HepG2 (cell line): ENCODE measurements around the gene DYTN. TPM values are rescaled to one million over a fixed set of nuclear protein-coding genes. Genes with fewer than 3 reads are reported as not detected.

Experiments
- ATAC-seq: fragments of 200-7000 bp; cut with Tn5 transposase; 3 replicates; pipeline ENCODE4 v1.9.1; 2020; ENCODE audit warnings: mild to moderate bottlenecking, moderate library complexity
- BruUV-seq: library from RNA; stranded (reverse); fragments of 400-500 nt; replicated peaks from 2 replicates; lab custom pipeline; 2021; lab: Mats Ljungman, UMichigan
- CTCF ChIA-PET: fragments of 300-600 bp; formaldehyde crosslinking; extraction: SDS; loops from one replicate; lab custom pipeline; 2021; ENCODE audit warnings: low total read pairs, inconsistent platforms, low intra/inter-chr PET ratio; lab: Yijun Ruan, JAX
- POLR2A ChIA-PET: fragments of 350-600 bp; sonication (Branson Sonifier 250); formaldehyde crosslinking; loops from one replicate; lab custom pipeline; 2020; ENCODE audit warnings: antibody characterized with exemption, inconsistent platforms; lab: Yijun Ruan, JAX
- DNase-seq: peaks from one replicate; pipeline ENCODE4 v3.0.0-alpha.2; 2015; ENCODE audit warnings: low spot score
- FAIRE-seq: peaks from 3 replicates; lab custom pipeline; 2011; peaks lifted over from hg19 to GRCh38; lab: Jason Lieb, UNC
- H2AFZ ChIP-seq: one replicate; pipeline ENCODE4 v1.6.1; 2011; ENCODE audit warnings: low read length, inconsistent platforms
- H3K27ac ChIP-seq: fragments of 300-600 bp; 3 replicates; pipeline ENCODE4 v1.8.0; 2011; ENCODE audit warnings: mixed run types, mild to moderate bottlenecking, mixed read lengths, low read length, inconsistent platforms; ENCODE audit not compliant: insufficient read depth; ENCODE audit errors: extremely low read length
- H3K27me3 ChIP-seq, 2 experiments: fragments of 200-600 bp in 1 of 2; 2 replicates in 1 of 2; 3 replicates in 1 of 2; pipeline versions ENCODE4 v1.6.0 to v1.8.0; 2011; ENCODE audit warnings: low read length in 2 of 2, mild to moderate bottlenecking in 2 of 2, moderate library complexity in 2 of 2, inconsistent platforms in 1 of 2; ENCODE audit not compliant: insufficient read depth in 2 of 2, control insufficient read depth in 1 of 2
- H3K36me3 ChIP-seq, 2 experiments: fragments of 200-600 bp in 1 of 2; replicated peaks in 1 of 2; 2 replicates in 1 of 2; 3 replicates in 1 of 2; pipeline versions ENCODE4 v1.5.1 to v1.8.0; 2011; ENCODE audit warnings: low read length in 2 of 2, inconsistent platforms in 1 of 2; ENCODE audit not compliant: insufficient read depth in 2 of 2, control insufficient read depth in 1 of 2
- H3K4me1 ChIP-seq: 2 replicates; pipeline ENCODE4 v1.5.1; 2012; ENCODE audit warnings: low read length, inconsistent platforms; ENCODE audit not compliant: insufficient read depth
- H3K4me2 ChIP-seq: 2 replicates; pipeline ENCODE4 v1.6.0; 2011; ENCODE audit warnings: low read depth, low read length, inconsistent platforms
- H3K4me3 ChIP-seq, 3 experiments: fragments of 200-600 bp in 1 of 3; sonication (generic), shearing (Covaris generic) in 1 of 3; replicated peaks in 1 of 3; 2 replicates each; pipeline ENCODE4 v1.5.1; 2011 to 2016; ENCODE audit warnings: low read length in 3 of 3, inconsistent platforms in 2 of 3, low read depth in 2 of 3, mild to moderate bottlenecking in 2 of 3, control low read depth in 1 of 3, mixed read lengths in 1 of 3; ENCODE audit not compliant: insufficient read depth in 1 of 3
- H3K79me2 ChIP-seq: one replicate; pipeline ENCODE4 v1.6.1; 2011; ENCODE audit warnings: low read length, inconsistent platforms; ENCODE audit not compliant: insufficient read depth
- H3K9ac ChIP-seq: 2 replicates; pipeline ENCODE4 v1.6.0; 2011; ENCODE audit warnings: mild to moderate bottlenecking, low read depth, low read length, inconsistent platforms; ENCODE audit not compliant: insufficient read depth
- H3K9me3 ChIP-seq: 2 replicates; pipeline ENCODE4 v1.5.1; 2012; ENCODE audit warnings: mild to moderate bottlenecking, low read length
- H4K20me1 ChIP-seq: 2 replicates; pipeline ENCODE4 v1.6.0; 2011; ENCODE audit warnings: inconsistent platforms, mild to moderate bottlenecking, low read length, moderate library complexity; ENCODE audit not compliant: insufficient read depth
- DRAP1 ChIP-seq: IDR thresholded peaks from 2 replicates; pipeline ENCODE4 v1.6.1; 2016; ENCODE audit warnings: missing genetic modification reagents, missing compliant biosample characterization
- GFI1 ChIP-seq: sonication (generic); formaldehyde crosslinking; IDR thresholded peaks from 2 replicates; pipeline ENCODE4 v1.5.0; 2020; ENCODE audit warnings: missing genetic modification reagents, mild to moderate bottlenecking, borderline replicate concordance
- HNRNPLL ChIP-seq: fragments of 200-400 bp; formaldehyde crosslinking; IDR thresholded peaks from 2 replicates; pipeline ENCODE4 v1.6.1; 2017; ENCODE audit warnings: mild to moderate bottlenecking, low read depth, low read length; ENCODE audit not compliant: poor library complexity, severe bottlenecking
- IRF9 ChIP-seq: sonication (generic); formaldehyde crosslinking; IDR thresholded peaks from 2 replicates; pipeline ENCODE4 v1.8.0; 2022; ENCODE audit warnings: missing genetic modification reagents, mild to moderate bottlenecking, borderline replicate concordance
- MTA1 ChIP-seq: sonication (generic); formaldehyde crosslinking; IDR thresholded peaks from 2 replicates; pipeline ENCODE4 v1.4.0; 2020; ENCODE audit warnings: missing genetic modification reagents, mild to moderate bottlenecking, borderline replicate concordance
- NFYB ChIP-seq: sonication (generic); formaldehyde crosslinking; IDR thresholded peaks from 2 replicates; pipeline ENCODE4 v1.4.0; 2020; ENCODE audit warnings: missing genetic modification reagents
- NR0B2 ChIP-seq: sonication (generic); formaldehyde crosslinking; IDR thresholded peaks from 2 replicates; pipeline ENCODE4 v1.4.0; 2020; ENCODE audit warnings: mild to moderate bottlenecking, missing genetic modification reagents
- PAWR ChIP-seq: sonication (generic); formaldehyde crosslinking; IDR thresholded peaks from 2 replicates; pipeline ENCODE4 v1.4.0; 2020; ENCODE audit warnings: missing genetic modification reagents, mild to moderate bottlenecking, borderline replicate concordance
- PCBP1 ChIP-seq: fragments of 200-400 bp; formaldehyde crosslinking; IDR thresholded peaks from 2 replicates; pipeline ENCODE4 v1.6.1; 2017; ENCODE audit warnings: mild to moderate bottlenecking, low read depth, low read length, borderline replicate concordance
- POGZ ChIP-seq: sonication (generic); formaldehyde crosslinking; IDR thresholded peaks from 2 replicates; pipeline ENCODE4 v1.4.0; 2020; ENCODE audit warnings: mild to moderate bottlenecking, missing genetic modification reagents
- SETDB1 ChIP-seq: sonication (generic); formaldehyde crosslinking; IDR thresholded peaks from 2 replicates; pipeline ENCODE4 v1.5.1; 2020; ENCODE audit warnings: missing genetic modification reagents, mild to moderate bottlenecking, borderline replicate concordance
- ZBTB34 ChIP-seq: sonication (generic); formaldehyde crosslinking; IDR thresholded peaks from 2 replicates; pipeline ENCODE4 v1.8.0; 2022; ENCODE audit warnings: mild to moderate bottlenecking, missing genetic modification reagents
- ZBTB8A ChIP-seq: sonication (generic); formaldehyde crosslinking; IDR thresholded peaks from 2 replicates; pipeline ENCODE4 v1.4.0; 2020; ENCODE audit warnings: mild to moderate bottlenecking, low read depth, missing genetic modification reagents, borderline replicate concordance
- ZC3H4 ChIP-seq: sonication (generic); formaldehyde crosslinking; IDR thresholded peaks from 2 replicates; pipeline ENCODE4 v1.4.0; 2020; ENCODE audit warnings: missing genetic modification reagents, borderline replicate concordance
- ZNF121 ChIP-seq: sonication (generic); formaldehyde crosslinking; IDR thresholded peaks from 2 replicates; pipeline ENCODE4 v1.5.0; 2020; ENCODE audit warnings: mild to moderate bottlenecking, missing genetic modification reagents
- ZNF235 ChIP-seq: sonication (generic); formaldehyde crosslinking; IDR thresholded peaks from 2 replicates; pipeline ENCODE4 v1.8.1; 2023; ENCODE audit warnings: mild to moderate bottlenecking, missing genetic modification reagents, borderline replicate concordance
- ZNF256 ChIP-seq: sonication (generic); formaldehyde crosslinking; conservative IDR thresholded peaks from 2 replicates; pipeline ENCODE4 v1.4.0; 2020; ENCODE audit warnings: missing genetic modification reagents
- ZNF772 ChIP-seq: sonication (generic); formaldehyde crosslinking; IDR thresholded peaks from 2 replicates; pipeline ENCODE4 v1.5.0; 2020; ENCODE audit warnings: mild to moderate bottlenecking, missing genetic modification reagents
- WGBS: methylation state at CpG from one replicate; pipeline ENCODE4 v1.1.6; 2017; ENCODE audit warnings: low lambda C conversion rate; 5-methylcytosine and 5-hydroxymethylcytosine counted together
- in situ Hi-C: cut with HindIII; loops from 2 replicates; pipeline ENCODE4 v1.10.0; 2017; ENCODE audit warnings: low pct_unique_long_range_greater_than_20kb; ENCODE audit not compliant: extremely low pct_ligation_motif_present
- intact Hi-C: fragments of 100-400 bp; cut with micrococcal nuclease; formaldehyde crosslinking; loops from one replicate; pipeline ENCODE4 v1.10.0; 2022; ENCODE audit not compliant: unreplicated experiment
- polyA plus RNA-seq, 8 experiments: library from polyadenylated mRNA; depleted of rRNA in 3 of 8; stranded (reverse) in 7 of 8; unstranded in 1 of 8; fragments of >200 nt; fragmentation: Illumina TruSeq in 4 of 8; extraction: Trizol in 4 of 8; gene quantifications; 2 replicates each; pipeline versions ENCODE4 v1.2.1 to v1.2.3, GENCODE V29; 2011 to 2016; ENCODE audit warnings: low read depth in 4 of 8, missing spikeins in 1 of 8, mixed read lengths in 1 of 8; ENCODE audit not compliant: insufficient read depth in 1 of 8
- total RNA-seq, 5 experiments: library from RNA; depleted of rRNA; stranded (reverse); fragments of >200 nt; fragmentation: Illumina TruSeq; extraction: Trizol; gene quantifications; 2 replicates each; pipeline ENCODE4 v1.2.3, GENCODE V29; 2016; ENCODE audit warnings: low read depth in 1 of 5

The DYTN gene
- total and polyA plus RNA-seq, 2 of the 13 experiments (the other 11 are each of a cell fraction or from before 2014, with no cell fraction given): not detected

GRCh38 chr2:206765242-206766056 lies 47.3 kb upstream of the DYTN start, which contains the start of the genes FASTKD2 and MDH1B:
Gene FASTKD2 (plus strand): TSS chr2:206765606. CDS start chr2:206766694, 1,088 bp downstream.
Gene MDH1B (minus strand): TSS chr2:206765328. CDS start chr2:206765271, 57 bp downstream.
- WGBS: 1% methylated on average over 39 of the region's 46 CpGs
- H3K79me2 ChIP-seq: peaks cover 38% of the 10 kb centered on the region
- TF ChIP-seq ZC3H4 (no peak; the same call in 1 of the 2 replicates), ZNF235 (CRISPR knock-in tag) (no peak; the same call in 1 of the 2 replicates), POGZ (peak; percentile 91), GFI1 (no peak; the same call in 1 of the 2 replicates), ZNF121 (CRISPR knock-in tag) (no peak; the same call in 1 of the 2 replicates), ZNF772 (CRISPR knock-in tag) (peak; percentile 76; the same call in 1 of the 2 replicates), HNRNPLL (peak; percentile 86), DRAP1 (peak; percentile 82), NR0B2 (CRISPR knock-in tag) (peak; percentile 70; the same call in 1 of the 2 replicates), PCBP1 (no peak), ZBTB34 (CRISPR knock-in tag) (peak; percentile 67; the same call in 1 of the 2 replicates), ZBTB8A (CRISPR knock-in tag) (no peak), PAWR (CRISPR knock-in tag) (0 out of 2 replicates have a peak, but pooled peaks have one; percentile 49), NFYB (CRISPR knock-in tag) (no peak; the same call in 1 of the 2 replicates), ZNF256 (CRISPR knock-in tag) (peak; percentile 75; the same call in 1 of the 2 replicates), MTA1 (CRISPR knock-in tag) (no peak), SETDB1 (no peak), IRF9 (CRISPR knock-in tag) (peak; percentile 22; the same call in 1 of the 2 replicates)

More at GRCh38 chr2:206765242-206766056, 47.3 kb upstream of the DYTN start, which contains the start of the genes FASTKD2 and MDH1B:
- Histone ChIP-seq H3K4me3 (peak within 1 kb of the TSS; percentile 77 to 84 (median 82)), H3K9ac (peak within 1 kb of the TSS; percentile 90), H3K36me3 (peaks cover 5 to 10% of the 10 kb centered on the region in 2 experiments; a peak in 4 of 5 replicates), H2AFZ (peak within 1 kb of the TSS; percentile 99), H3K4me2 (peak within 1 kb of the TSS; percentile 96), H3K27ac (peak within 1 kb of the TSS; percentile 84), H4K20me1 (peaks cover 3% of the 10 kb centered on the region; the same call in 1 of the 2 replicates), H3K4me1 (peaks cover 44% of the 10 kb centered on the region), H3K27me3 (no peaks in the 10 kb centered on the region; a peak in 1 of 5 replicates), H3K9me3 (no peaks in the 10 kb centered on the region)
- in situ Hi-C loops (no loop called here), intact Hi-C loops (loop anchor here (1.0 to 2.0 kb wide), 2 partner anchors 10 to 15 kb away; no protein-coding TSS in a partner anchor)
- peak; percentile 79 for FAIRE-seq
- ChIA-PET POLR2A (interaction anchor here (0.8 to 1.7 kb wide), 6 partner anchors 10 to 764 kb away, joined by 3 to 9 read pairs (median 7); partner anchors contain the start of genes CREB1 and KLF7), CTCF (no interaction called here)
- ATAC-seq: peak; percentile 97
- DNase-seq: peak; percentile 93
- TSS peak; percentile 61 for BruUV-seq
